Kidney epithelial cell (primary cell): ENCODE measurements around the gene CBR3. TPM values are rescaled to one million over a fixed set of nuclear protein-coding genes. Genes with fewer than 3 reads are reported as not detected.
"Not testable (repeated sequence)": the region's sequence is repeated elsewhere in the genome, so short reads cannot be mapped to it uniquely, and the experiment has no call there.

Source experiments
- DNase-seq: peaks from one replicate; pipeline ENCODE4 v3.0.0-alpha.2; 2010; ENCODE audit warnings: low read depth
- H3K27me3 ChIP-seq: 2 replicates; pipeline ENCODE4 v1.6.0; 2011; ENCODE audit warnings: low read length; ENCODE audit not compliant: control insufficient read depth, insufficient read depth
- H3K36me3 ChIP-seq: 2 replicates; pipeline ENCODE4 v1.5.1; 2011; ENCODE audit warnings: low read length; ENCODE audit not compliant: control insufficient read depth, insufficient read depth
- H3K4me3 ChIP-seq: 2 replicates; pipeline ENCODE4 v1.5.1; 2011; ENCODE audit warnings: low read depth, mild to moderate bottlenecking, control low read depth, low read length
- CTCF ChIP-seq: IDR thresholded peaks from 2 replicates; pipeline ENCODE4 v1.5.1; 2011; ENCODE audit warnings: mild to moderate bottlenecking, moderate library complexity, low read length, control low read depth, inconsistent platforms; ENCODE audit not compliant: insufficient read depth, poor library complexity, severe bottlenecking
- total RNA-seq: library from RNA; depleted of rRNA; stranded (reverse); fragments of >200 nt; gene quantifications from 2 replicates; pipeline ENCODE4 v1.2.3, GENCODE V29; 2015

The CBR3 gene
- total RNA-seq, 1 donor from 2014 or later = 0.21 TPM

- H3K36me3 ChIP-seq = no peaks in the 10 kb centered on the region
- no peak overlapping the region for H3K4me3 ChIP-seq
- peak; percentile 74 for TF ChIP-seq CTCF
- peak; percentile 90 for DNase-seq
- no peaks in the 10 kb centered on the region for H3K27me3 ChIP-seq
Measured at GRCh38 chr21:36141513-36141925, 6.6 kb downstream of the CBR3 start.

DNA sequence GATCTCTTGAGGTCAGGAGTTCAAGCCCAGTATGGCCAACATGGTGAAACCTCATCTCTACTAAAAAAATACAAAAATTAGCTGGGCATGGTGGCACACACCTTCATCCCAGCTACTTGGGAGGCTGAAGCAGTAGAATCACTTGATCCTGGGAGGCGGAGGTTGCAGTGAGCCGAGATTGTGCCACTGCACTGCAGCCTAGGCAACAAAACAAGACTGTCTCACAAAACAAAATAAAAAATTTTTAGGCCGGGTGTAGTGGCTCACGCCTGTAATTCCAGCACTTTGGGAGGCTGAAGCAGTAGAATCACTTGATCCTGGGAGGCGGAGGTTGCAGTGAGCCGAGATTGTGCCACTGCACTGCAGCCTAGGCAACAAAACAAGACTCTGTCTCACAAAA lies 9.4 kb downstream of the CBR3 start:
- not testable (repeated sequence) for H3K4me3 ChIP-seq, H3K27me3 ChIP-seq, DNase-seq, H3K36me3 ChIP-seq

DNA sequence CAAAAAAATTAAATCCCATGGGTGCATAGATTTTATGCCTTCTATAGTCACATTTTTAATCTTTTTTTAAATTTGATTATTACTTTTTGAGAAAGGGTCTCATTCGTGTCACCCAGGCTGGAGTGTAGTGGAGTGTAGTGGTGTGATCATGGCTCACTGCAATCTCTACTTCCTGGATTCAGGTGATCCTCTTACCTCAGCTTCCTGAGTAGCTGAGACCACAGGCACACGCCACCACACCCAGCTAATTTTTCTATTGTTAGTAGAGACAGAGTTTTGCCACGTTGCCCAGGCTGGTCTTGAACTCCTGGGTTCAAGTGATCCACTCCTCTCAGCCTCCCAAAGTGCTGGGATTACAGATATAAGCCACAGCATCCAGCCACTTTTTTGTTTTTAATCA lies 10.4 kb downstream of the CBR3 start:
- no peaks in the 10 kb centered on the region for H3K27me3 ChIP-seq
- H3K4me3 ChIP-seq = no peak overlapping the region
- H3K36me3 ChIP-seq = no peaks in the 10 kb centered on the region
- TF ChIP-seq CTCF = no peak
- no peak for DNase-seq

GRCh38 chr21:36147911-36148310 lies 13.0 kb downstream of the CBR3 start:
- Histone ChIP-seq H3K4me3 (no peak overlapping the region), H3K36me3 (no peaks in the 10 kb centered on the region), H3K27me3 (no peaks in the 10 kb centered on the region)
- TF ChIP-seq CTCF = no peak
- DNase-seq = no peak

DNA sequence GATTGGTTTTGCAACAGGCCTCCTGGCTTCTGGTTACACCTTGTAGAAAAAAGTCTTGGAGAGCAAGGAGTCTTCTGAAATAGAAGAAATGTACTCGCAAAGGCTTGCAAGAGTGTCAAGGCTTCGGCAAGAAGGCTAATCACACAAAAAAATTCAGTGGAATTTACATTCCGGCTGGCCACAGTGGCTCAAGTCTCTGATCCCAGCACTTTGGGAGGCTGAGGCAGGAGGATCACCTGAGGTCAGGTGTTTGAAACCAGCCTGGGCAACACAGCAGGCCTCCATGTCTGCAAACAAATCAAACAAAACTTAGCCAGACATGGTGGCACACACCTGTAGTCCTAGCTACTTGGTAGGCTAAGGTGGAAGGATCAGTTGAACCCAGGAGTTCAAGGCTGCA lies 14.0 kb downstream of the CBR3 start:
- TF ChIP-seq CTCF = no peak
- Histone ChIP-seq H3K36me3 (no peaks in the 10 kb centered on the region), H3K4me3 (no peak overlapping the region), H3K27me3 (no peaks in the 10 kb centered on the region)
- no peak for DNase-seq

DNA sequence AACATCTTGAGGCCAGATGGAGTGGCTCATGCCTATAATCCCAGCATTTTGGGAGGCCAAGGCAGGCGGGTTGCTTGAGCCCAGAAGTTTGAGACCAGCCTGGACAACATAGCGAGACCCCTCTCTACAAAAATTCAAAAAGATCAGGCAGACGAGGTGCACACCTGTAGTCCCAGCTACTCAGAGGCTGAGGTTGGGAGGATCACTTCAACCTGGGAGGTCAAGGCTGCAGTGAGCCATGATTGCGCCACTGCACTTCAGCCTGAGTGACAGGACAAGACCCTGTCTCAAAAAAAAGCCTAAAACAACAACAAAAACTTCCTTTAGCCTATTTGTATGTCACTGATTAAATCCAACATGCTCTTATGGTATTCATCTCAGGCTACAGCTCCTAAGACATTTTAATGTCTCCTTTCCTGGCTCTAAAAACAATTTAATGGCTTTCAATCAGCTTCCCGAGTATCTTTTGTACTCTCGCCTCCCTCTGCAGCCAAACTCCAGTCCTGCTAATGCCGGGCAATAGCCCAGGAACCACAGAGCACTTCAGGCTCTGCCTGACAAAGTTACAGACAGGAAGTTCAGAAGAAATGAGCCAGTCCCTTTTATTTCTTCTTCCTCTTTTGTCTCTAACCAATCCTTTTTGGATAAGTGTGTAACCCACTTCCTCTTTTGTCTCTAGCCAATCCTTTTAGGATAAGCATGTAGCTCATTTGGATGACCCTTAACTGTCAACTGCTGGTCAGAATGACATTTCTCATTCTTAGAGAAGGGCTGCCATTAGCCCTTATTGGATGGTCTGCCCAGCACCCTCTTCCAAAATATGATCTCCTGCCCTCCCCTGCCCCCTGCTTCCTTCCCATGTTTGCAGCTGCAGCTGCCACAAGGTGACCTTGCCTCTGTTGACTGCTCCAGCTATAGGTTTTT lies 15.2 kb downstream of the CBR3 start:
- no peak for DNase-seq
- H3K4me3 ChIP-seq = no peak overlapping the region
- TF ChIP-seq CTCF = no peak

More for the DNA sequence above, 15.2 kb downstream of the CBR3 start:
- H3K36me3 ChIP-seq = no peaks in the 10 kb centered on the region
- no peaks in the 10 kb centered on the region for H3K27me3 ChIP-seq
